NCI-H2171 treated with DMSO at 0.1 percent for 48 hours (cell line): Measurements from ENCODE around the gene TADA2B.

ENCODE experiments used
- DNase-seq: peaks from one replicate; lab custom pipeline; 2025; lab: John Stamatoyannopoulos, UW

Gene TADA2B

GRCh38 chr4:7043284-7044136 lies at the start of gene TADA2B:
TADA2B (plus strand) TSS chr4:7043372; CDS start chr4:7043580, 208 bp downstream.
- DNase-seq: peak; percentile 22

GRCh38 chr4:6996481-6996880 lies 46.7 kb upstream of the TADA2B start:
- DNase-seq: no peak

- no peak for DNase-seq
Observed at GRCh38 chr4:6999172-7000086, 43.7 kb upstream of the TADA2B start.

GRCh38 chr4:7000421-7001176 lies 42.6 kb upstream of the TADA2B start:
- no peak for DNase-seq

- DNase-seq: no peak
Observed at GRCh38 chr4:7001271-7001670, 41.9 kb upstream of the TADA2B start.

GRCh38 chr4:7002336-7002735 lies 40.8 kb upstream of the TADA2B start:
- no peak for DNase-seq

- DNase-seq: no peak
Observed at GRCh38 chr4:7003176-7003878, 39.8 kb upstream of the TADA2B start.

GRCh38 chr4:7003879-7004240 lies 39.3 kb upstream of the TADA2B start:
- DNase-seq: no peak

- DNase-seq: no peak
Observed at GRCh38 chr4:7004331-7004730, 38.8 kb upstream of the TADA2B start.

- no peak for DNase-seq
Observed at GRCh38 chr4:7005571-7005970, 37.6 kb upstream of the TADA2B start.

GRCh38 chr4:7006411-7006810 lies 36.8 kb upstream of the TADA2B start:
- no peak for DNase-seq

GRCh38 chr4:7007142-7007907 lies 35.8 kb upstream of the TADA2B start:
- no peak for DNase-seq

GRCh38 chr4:7007944-7008343 lies 35.2 kb upstream of the TADA2B start:
- DNase-seq: peak; percentile 0

GRCh38 chr4:7009564-7009963 lies 33.6 kb upstream of the TADA2B start:
- no peak for DNase-seq

GRCh38 chr4:7013175-7013574 lies 30.0 kb upstream of the TADA2B start:
- no peak for DNase-seq

- DNase-seq: no peak
Observed at GRCh38 chr4:7014815-7015214, 28.4 kb upstream of the TADA2B start.

GRCh38 chr4:7015383-7016035 lies 27.7 kb upstream of the TADA2B start:
- no peak for DNase-seq

- DNase-seq: no peak
Observed at GRCh38 chr4:7016086-7016485, 27.1 kb upstream of the TADA2B start.

- no peak for DNase-seq
Observed at GRCh38 chr4:7016512-7016911, 26.7 kb upstream of the TADA2B start.

GRCh38 chr4:7017446-7018048 lies 25.6 kb upstream of the TADA2B start:
- no peak for DNase-seq
